HCT116 (cell line): ENCODE measurements around the gene ZNF418.

ENCODE experiments used
- CBX3 ChIP-seq: IDR thresholded peaks from 2 replicates; pipeline ENCODE4 v1.6.1; 2012; ENCODE audit warnings: low read depth
- CTCF ChIP-seq, 3 experiments: fragments of 200-600 bp in 1 of 3; sonication (generic) in 1 of 3; IDR thresholded peaks in 2 of 3; conservative IDR thresholded peaks in 1 of 3; 2 replicates each; pipeline ENCODE4 v1.5.1; 2012 to 2017; ENCODE audit warnings: low read depth in 2 of 3, low read length in 2 of 3, antibody characterized with exemption in 1 of 3, borderline replicate concordance in 1 of 3, control low read depth in 1 of 3, mild to moderate bottlenecking in 1 of 3, mixed read lengths in 1 of 3, mixed run types in 1 of 3, moderate library complexity in 1 of 3; ENCODE audit not compliant: insufficient read depth in 1 of 3
- EGR1 ChIP-seq: IDR thresholded peaks from 2 replicates; pipeline ENCODE4 v1.6.1; 2012; ENCODE audit warnings: low read depth
- EZH2 ChIP-seq: fragments of 200-600 bp; sonication (generic); IDR thresholded peaks from 2 replicates; pipeline ENCODE4 v1.6.1; 2017; ENCODE audit warnings: antibody characterized with exemption, mixed run types
- EZH2phosphoT487 ChIP-seq: fragments of 200-600 bp; IDR thresholded peaks from 2 replicates; pipeline ENCODE4 v1.6.1; 2018; ENCODE audit warnings: antibody characterized with exemption, borderline replicate concordance
- JUND ChIP-seq: IDR thresholded peaks from 2 replicates; pipeline ENCODE4 v1.6.1; 2012
- MAX ChIP-seq: IDR thresholded peaks from 2 replicates; pipeline ENCODE4 v1.6.1; 2012
- POLR2A ChIP-seq: IDR thresholded peaks from 2 replicates; pipeline ENCODE4 v1.7.0; 2011; ENCODE audit warnings: borderline replicate concordance; ENCODE audit not compliant: insufficient read depth, insufficient read length; ENCODE audit errors: extremely low read depth
- POLR2AphosphoS5 ChIP-seq: IDR thresholded peaks from 2 replicates; pipeline ENCODE4 v1.6.1; 2011; ENCODE audit warnings: mild to moderate bottlenecking, low read depth, low read length, moderate library complexity
- RAD21 ChIP-seq: IDR thresholded peaks from 2 replicates; pipeline ENCODE4 v1.6.1; 2012; ENCODE audit warnings: low read depth, mild to moderate bottlenecking
- REST ChIP-seq: IDR thresholded peaks from 2 replicates; pipeline ENCODE4 v1.6.1; 2012; ENCODE audit warnings: low read depth
- YY1 ChIP-seq: IDR thresholded peaks from 2 replicates; pipeline ENCODE4 v1.6.1; 2011; ENCODE audit warnings: low read length, low read depth, moderate library complexity, mild to moderate bottlenecking; ENCODE audit not compliant: insufficient replicate concordance; ENCODE audit errors: extremely low read depth
- ZBTB33 ChIP-seq: IDR thresholded peaks from 2 replicates; pipeline ENCODE4 v1.6.1; 2011; ENCODE audit warnings: mild to moderate bottlenecking, low read length, moderate library complexity; ENCODE audit not compliant: insufficient replicate concordance; ENCODE audit errors: extremely low read depth
- ZFX ChIP-seq: fragments of 450-650 bp; IDR thresholded peaks from 2 replicates; pipeline ENCODE4 v1.6.1; 2017

GRCh38 chr19:57964761-57965160 lies 29.6 kb upstream of the ZNF418 start:
- no peak for TF ChIP-seq CTCF (IDR thresholded peaks at IDR 0.05 in 2 of 3, conservative IDR thresholded peaks at IDR 0.05 in 1 of 3; ENCODE audit: borderline replicate concordance in 1 of 3, insufficient read depth in 1 of 3, low read depth in 2 of 3, low read length in 2 of 3)
- no peak for TF ChIP-seq REST
- TF ChIP-seq RAD21: no peak
- TF ChIP-seq ZFX: no peak
- TF ChIP-seq MAX: no peak
- TF ChIP-seq POLR2A: no peak
- no peak for TF ChIP-seq YY1
- no peak for TF ChIP-seq JUND
- no peak for TF ChIP-seq CBX3
- no peak for TF ChIP-seq ZBTB33
- no peak for TF ChIP-seq POLR2AphosphoS5
- TF ChIP-seq EZH2: no peak
- no peak for TF ChIP-seq EZH2phosphoT487
- no peak for TF ChIP-seq EGR1
